ENCODE data around the gene PWWP2A.
"Not testable (repeated sequence)": the region's sequence is repeated elsewhere in the genome, so short reads cannot be mapped to it uniquely, and the experiment has no call there.

Gene PWWP2A

GRCh38 chr5:160152901-160153300 lies 33.7 kb upstream of the PWWP2A start:
- DNase-seq (no peak), ATAC-seq (replicated peaks) (no peak)
- no peaks in the 10 kb centered on the region for H3K36me3 Mint-ChIP-seq (ENCODE audit: insufficient read depth)
- H3K27me3 Mint-ChIP-seq = peaks cover 8 to 15% of the 10 kb centered on the region in 2 donors
- no peak overlapping the region for H3K27ac Mint-ChIP-seq
- peaks cover 0 to 5% of the 10 kb centered on the region in 2 donors for H3K4me1 Mint-ChIP-seq (ENCODE audit: low read depth in 2 of 2)
- no peaks in the 10 kb centered on the region for H3K9me3 Mint-ChIP-seq
- H3K4me3 Mint-ChIP-seq = no peak overlapping the region

DNA sequence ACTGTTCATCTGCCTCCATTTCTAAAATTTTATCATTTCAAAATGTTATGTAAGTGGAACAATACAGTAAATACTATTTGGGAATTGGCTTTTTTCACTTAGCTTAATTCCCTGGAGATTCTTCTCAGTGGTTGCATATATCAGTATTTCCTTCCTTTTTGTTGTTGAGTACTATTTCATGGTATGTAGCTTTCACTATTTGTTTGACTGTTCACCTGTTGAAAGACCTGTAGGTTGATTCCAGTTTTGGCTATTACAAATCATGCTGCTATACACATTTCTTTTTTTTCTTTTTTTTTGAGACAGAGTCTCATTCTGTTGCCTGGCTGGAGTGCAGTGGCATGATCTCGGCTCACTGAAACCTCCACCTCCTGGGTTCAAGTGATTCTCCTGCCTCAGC lies 33.0 kb upstream of the PWWP2A start:
- H3K36me3 Mint-ChIP-seq (ENCODE audit: insufficient read depth) = no peaks in the 10 kb centered on the region
- ATAC-seq (replicated peaks) (no peak), DNase-seq (no peak)
- H3K27ac Mint-ChIP-seq = peak overlapping the region; percentile 8 to 21
- H3K4me3 Mint-ChIP-seq = no peak overlapping the region
- peaks cover 6 to 10% of the 10 kb centered on the region in 2 donors for H3K27me3 Mint-ChIP-seq
- peaks cover 0 to 5% of the 10 kb centered on the region in 2 donors for H3K4me1 Mint-ChIP-seq (ENCODE audit: low read depth in 2 of 2)
- no peaks in the 10 kb centered on the region for H3K9me3 Mint-ChIP-seq

DNA sequence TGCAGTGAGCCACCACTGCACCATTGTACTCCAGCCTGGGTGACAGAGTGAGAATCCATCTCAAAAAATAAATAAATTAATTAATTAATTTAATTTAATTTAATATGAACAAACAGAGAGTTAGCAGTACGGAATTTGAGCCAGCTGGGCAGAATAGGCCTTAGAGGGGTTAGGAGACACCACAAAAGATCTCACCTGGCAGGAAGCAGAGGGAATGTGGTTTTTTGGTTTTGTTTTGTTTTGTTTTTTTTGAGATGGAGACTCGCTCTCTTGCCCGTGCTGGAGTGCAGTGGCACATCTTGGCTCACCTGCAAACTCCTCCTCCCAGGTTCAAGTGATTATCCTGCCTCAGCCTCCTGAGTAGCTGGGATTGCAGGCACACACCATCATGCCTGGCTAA lies 31.8 kb upstream of the PWWP2A start:
- Mint-ChIP-seq H3K9me3 (no peaks in the 10 kb centered on the region), H3K4me1 (ENCODE audit: low read depth in 2 of 2) (peaks cover 0 to 5% of the 10 kb centered on the region in 2 donors), H3K36me3 (ENCODE audit: insufficient read depth) (no peaks in the 10 kb centered on the region), H3K27ac (no peak overlapping the region), H3K4me3 (no peak overlapping the region), H3K27me3 (peaks cover 6 to 10% of the 10 kb centered on the region in 2 donors)
- DNase-seq (no peak), ATAC-seq (replicated peaks) (no peak)

- H3K4me1 Mint-ChIP-seq (ENCODE audit: low read depth in 2 of 2) = peaks cover 0 to 5% of the 10 kb centered on the region in 2 donors
- no peaks in the 10 kb centered on the region for H3K36me3 Mint-ChIP-seq (ENCODE audit: insufficient read depth)
- H3K9me3 Mint-ChIP-seq = no peaks in the 10 kb centered on the region
- H3K4me3 Mint-ChIP-seq = no peak overlapping the region
- peaks cover 5 to 7% of the 10 kb centered on the region in 2 donors for H3K27me3 Mint-ChIP-seq
- ATAC-seq (replicated peaks) = no peak
- no peak overlapping the region for H3K27ac Mint-ChIP-seq
- no peak for DNase-seq
Measured at GRCh38 chr5:160150381-160150780, 31.1 kb upstream of the PWWP2A start.

- ATAC-seq (replicated peaks); H3K36me3 Mint-ChIP-seq (ENCODE audit: insufficient read depth); H3K4me1 Mint-ChIP-seq (ENCODE audit: low read depth in 2 of 2); H3K27ac Mint-ChIP-seq; H3K27me3 Mint-ChIP-seq; H3K4me3 Mint-ChIP-seq; H3K9me3 Mint-ChIP-seq; DNase-seq: not testable (repeated sequence)
Measured at GRCh38 chr5:160144436-160144835, 25.2 kb upstream of the PWWP2A start.

DNA sequence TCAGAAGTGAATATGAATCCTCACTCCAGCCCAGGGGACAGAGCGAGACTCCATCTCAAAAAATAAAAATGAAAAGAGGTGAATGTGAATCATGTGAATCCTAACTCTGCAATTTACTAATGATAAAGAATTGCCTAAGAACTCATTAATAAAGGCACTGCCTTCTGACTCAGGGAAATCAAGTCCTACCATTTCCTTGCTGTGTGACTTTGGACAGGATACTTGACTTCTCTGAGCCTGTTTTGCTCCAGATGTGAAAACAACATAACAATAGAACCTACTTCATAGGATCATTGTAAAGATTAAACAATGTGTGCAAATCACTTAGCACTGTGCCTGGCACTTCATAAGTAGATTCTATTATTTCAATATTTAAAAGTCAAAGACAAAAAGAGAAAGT lies 15.1 kb upstream of the PWWP2A start:
- H3K4me3 Mint-ChIP-seq = no peak overlapping the region
- DNase-seq = no peak
- H3K4me1 Mint-ChIP-seq (ENCODE audit: low read depth in 2 of 2) = no peaks in the 10 kb centered on the region
- H3K36me3 Mint-ChIP-seq (ENCODE audit: insufficient read depth) = no peaks in the 10 kb centered on the region
- H3K27ac Mint-ChIP-seq = no peak overlapping the region
- H3K9me3 Mint-ChIP-seq = no peaks in the 10 kb centered on the region
- H3K27me3 Mint-ChIP-seq = peaks cover 0 to 6% of the 10 kb centered on the region in 2 donors
- no peak for ATAC-seq (replicated peaks)

GRCh38 chr5:160133918-160134304 lies 14.7 kb upstream of the PWWP2A start:
- no peak for DNase-seq
- H3K9me3 Mint-ChIP-seq = no peaks in the 10 kb centered on the region
- no peaks in the 10 kb centered on the region for H3K36me3 Mint-ChIP-seq (ENCODE audit: insufficient read depth)
- no peaks in the 10 kb centered on the region for H3K4me1 Mint-ChIP-seq (ENCODE audit: low read depth in 2 of 2)
- peaks cover 3 to 6% of the 10 kb centered on the region in 2 donors for H3K27me3 Mint-ChIP-seq
- H3K27ac Mint-ChIP-seq = no peak overlapping the region
- no peak overlapping the region for H3K4me3 Mint-ChIP-seq
- ATAC-seq (replicated peaks) = no peak

GRCh38 chr5:160133071-160133917 lies 14.0 kb upstream of the PWWP2A start:
- no peaks in the 10 kb centered on the region for H3K4me1 Mint-ChIP-seq (ENCODE audit: low read depth in 2 of 2)
- ATAC-seq (replicated peaks) = no peak
- H3K36me3 Mint-ChIP-seq (ENCODE audit: insufficient read depth) = no peaks in the 10 kb centered on the region
- no peaks in the 10 kb centered on the region for H3K9me3 Mint-ChIP-seq
- no peak overlapping the region for H3K4me3 Mint-ChIP-seq
- peaks cover 6 to 9% of the 10 kb centered on the region in 2 donors for H3K27me3 Mint-ChIP-seq
- no peak overlapping the region for H3K27ac Mint-ChIP-seq
- no peak for DNase-seq

DNA sequence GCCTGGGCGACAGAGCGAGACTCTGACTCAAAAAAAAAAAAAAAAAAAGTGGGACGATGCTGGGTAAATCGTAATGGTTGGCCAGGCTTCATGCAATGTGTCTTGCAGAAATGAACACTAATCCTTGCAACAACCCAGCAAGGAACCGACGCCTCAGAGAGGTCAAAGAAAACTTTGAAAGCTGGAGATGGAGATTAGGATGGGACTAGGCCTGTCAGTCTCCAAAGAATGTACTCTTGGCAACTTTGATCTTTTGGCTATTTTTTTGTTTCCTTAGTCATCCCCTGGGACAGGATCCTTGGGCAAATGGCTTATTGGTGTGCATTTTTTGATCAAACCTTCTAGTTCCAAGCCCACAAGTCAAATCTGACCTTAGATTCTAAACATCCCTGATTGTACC lies 10.6 kb upstream of the PWWP2A start:
- Mint-ChIP-seq H3K27ac (no peak overlapping the region), H3K9me3 (no peaks in the 10 kb centered on the region), H3K36me3 (ENCODE audit: insufficient read depth) (peaks cover 2% of the 10 kb centered on the region), H3K27me3 (peaks cover 16 to 23% of the 10 kb centered on the region in 2 donors), H3K4me1 (ENCODE audit: low read depth in 2 of 2) (no peaks in the 10 kb centered on the region), H3K4me3 (no peak overlapping the region)
- DNase-seq (no peak), ATAC-seq (replicated peaks) (no peak)

GRCh38 chr5:160128632-160129031 lies 9.4 kb upstream of the PWWP2A start:
- Mint-ChIP-seq H3K4me3 (no peak overlapping the region), H3K27me3 (peaks cover 16 to 23% of the 10 kb centered on the region in 2 donors), H3K4me1 (ENCODE audit: low read depth in 2 of 2) (no peaks in the 10 kb centered on the region), H3K9me3 (no peaks in the 10 kb centered on the region), H3K36me3 (ENCODE audit: insufficient read depth) (peaks cover 2% of the 10 kb centered on the region), H3K27ac (no peak overlapping the region)
- no peak for ATAC-seq (replicated peaks)
- no peak for DNase-seq

GRCh38 chr5:160119905-160120266 lies 636 bp upstream of the PWWP2A start:
- H3K4me3 Mint-ChIP-seq = peak overlapping the region; percentile 91 to 94
- ATAC-seq (replicated peaks) (no peak), DNase-seq (no peak)
- H3K27me3 Mint-ChIP-seq = peaks cover 11 to 12% of the 10 kb centered on the region in 2 donors
- peak overlapping the region in 1 of 2 donors; percentile 86 for H3K27ac Mint-ChIP-seq
- no peaks in the 10 kb centered on the region for H3K9me3 Mint-ChIP-seq
- peaks cover 21% of the 10 kb centered on the region for H3K36me3 Mint-ChIP-seq (ENCODE audit: insufficient read depth)
- H3K4me1 Mint-ChIP-seq (ENCODE audit: low read depth in 2 of 2) = peaks cover 7 to 10% of the 10 kb centered on the region in 2 donors

DNA sequence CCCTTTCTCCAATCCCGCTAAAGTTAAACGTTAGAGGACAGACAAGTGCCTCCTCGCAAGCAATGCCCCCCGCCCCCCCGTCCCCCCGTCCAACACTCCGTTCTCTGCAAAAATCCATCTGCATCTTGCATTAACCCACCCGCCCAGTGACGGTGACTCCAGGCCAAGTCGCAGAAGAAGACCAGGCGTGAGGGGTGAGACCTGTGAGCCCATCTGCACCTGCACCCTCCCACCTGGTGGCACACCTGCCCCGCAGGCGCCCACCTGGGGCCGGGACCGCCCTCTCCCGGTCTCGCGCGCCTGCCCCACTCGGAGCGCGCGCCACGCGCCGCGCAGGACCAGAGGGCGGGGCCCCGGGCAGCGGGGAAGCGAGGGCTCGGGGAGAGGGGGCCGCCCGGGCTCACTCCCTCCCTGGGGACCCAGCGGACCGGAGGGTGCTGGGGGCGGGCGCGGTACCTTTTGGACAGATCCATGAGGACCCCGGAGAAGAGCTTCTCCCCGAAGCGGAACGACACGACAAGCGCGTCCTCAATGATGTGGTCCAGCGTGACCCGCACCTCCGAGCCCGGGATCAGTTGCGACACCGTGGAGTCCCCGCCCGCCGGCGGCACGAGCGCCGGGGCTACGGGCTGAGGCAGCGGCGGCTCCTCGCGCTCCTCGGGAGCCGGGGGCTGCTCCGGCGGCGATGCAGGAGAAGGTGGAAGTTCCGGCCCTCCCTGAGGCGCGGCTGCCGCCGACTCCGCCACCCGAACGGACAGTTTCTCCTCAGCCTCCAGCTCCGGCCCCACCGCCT lies 705 bp downstream of the PWWP2A start:
- Mint-ChIP-seq H3K36me3 (ENCODE audit: insufficient read depth) (peaks cover 34% of the 10 kb centered on the region), H3K27ac (peak overlapping the region; percentile 86 to 94), H3K9me3 (no peaks in the 10 kb centered on the region), H3K27me3 (peaks cover 11 to 12% of the 10 kb centered on the region in 2 donors), H3K4me3 (peak overlapping the region; percentile 71 to 91), H3K4me1 (ENCODE audit: low read depth in 2 of 2) (peaks cover 7 to 10% of the 10 kb centered on the region in 2 donors)
- ATAC-seq (replicated peaks) = peak; percentile 25
- peak; percentile 34 to 48 (median 38) for DNase-seq

- peaks cover 48% of the 10 kb centered on the region for H3K36me3 Mint-ChIP-seq (ENCODE audit: insufficient read depth)
- DNase-seq = no peak
- H3K4me3 Mint-ChIP-seq = peak overlapping the region; percentile 18 to 71
Measured at GRCh38 chr5:160116991-160117390, 2.3 kb downstream of the PWWP2A start.

GRCh38 chr5:160108124-160108523 lies 11.1 kb downstream of the PWWP2A start:
- DNase-seq = no peak
- Mint-ChIP-seq H3K36me3 (ENCODE audit: insufficient read depth) (peaks cover 69% of the 10 kb centered on the region), H3K27me3 (no peaks in the 10 kb centered on the region)

More at GRCh38 chr5:160116991-160117390, 2.3 kb downstream of the PWWP2A start:
- Mint-ChIP-seq H3K4me1 (ENCODE audit: low read depth in 2 of 2) (peaks cover 7 to 10% of the 10 kb centered on the region in 2 donors), H3K27ac (no peak overlapping the region), H3K9me3 (no peaks in the 10 kb centered on the region), H3K27me3 (peaks cover 0 to under 1% of the 10 kb centered on the region in 2 donors)
- ATAC-seq (replicated peaks) = no peak

More at GRCh38 chr5:160108124-160108523, 11.1 kb downstream of the PWWP2A start:
- H3K27ac Mint-ChIP-seq = no peak overlapping the region
- H3K4me3 Mint-ChIP-seq = no peak overlapping the region
- no peak for ATAC-seq (replicated peaks)
- peaks cover 11 to 21% of the 10 kb centered on the region in 2 donors for H3K4me1 Mint-ChIP-seq (ENCODE audit: low read depth in 2 of 2)
- no peaks in the 10 kb centered on the region for H3K9me3 Mint-ChIP-seq

Data from effector memory CD8-positive, alpha-beta T cell (primary cell).